ENCODE results near the gene PDGFC. TPM values are rescaled to one million over a fixed set of nuclear protein-coding genes. Genes with fewer than 3 reads are reported as not detected.

The PDGFC gene
- polyA plus RNA-seq, 3 donors = 2.5 to 5.0 (median 4.9) TPM

DNA sequence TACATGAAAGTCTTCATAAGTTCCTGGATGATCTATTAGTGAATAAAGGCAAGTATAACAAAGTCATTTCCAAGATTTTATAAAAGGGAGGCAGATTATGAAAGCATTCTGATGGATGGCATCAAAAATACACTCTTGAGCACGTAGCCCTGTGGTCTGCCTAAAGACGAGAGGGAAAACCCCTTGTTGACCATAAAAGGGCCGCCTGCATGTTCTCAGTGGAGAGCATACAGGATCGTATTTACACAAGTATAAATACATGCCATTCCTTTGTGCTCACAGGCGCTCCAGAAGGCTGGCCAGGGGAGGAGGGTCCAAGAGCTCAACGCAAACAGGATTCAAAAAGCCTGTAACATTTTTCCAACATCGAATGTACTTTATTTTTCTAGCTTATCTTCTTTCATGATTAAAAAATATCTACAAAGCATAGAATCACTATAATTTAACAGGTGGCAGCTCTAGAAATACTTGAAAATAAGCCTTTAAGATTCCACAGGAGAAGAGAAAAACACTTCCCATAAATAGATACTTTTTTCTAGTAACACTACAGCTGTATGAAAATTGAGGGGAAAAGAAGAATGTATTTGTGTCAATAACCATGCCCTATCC lies 29.6 kb downstream of the PDGFC start:
- peaks cover 0 to 4% (median 0%) of the 10 kb centered on the region in 7 donors for H3K9me3 Mint-ChIP-seq
- Histone ChIP-seq H3K27me3 (ENCODE audit: control insufficient read depth in 2 of 2, insufficient read depth in 2 of 2, low read length in 2 of 2) (no peaks in the 10 kb centered on the region), H3K9me3 (replicated peaks in 1 of 2; ENCODE audit: control insufficient read depth in 1 of 2, insufficient read depth in 1 of 2, low read length in 2 of 2) (no peaks in the 10 kb centered on the region), H2AFZ (ENCODE audit: insufficient read depth, low read depth, low read length, poor library complexity, severe bottlenecking) (no peak overlapping the region), H3K79me2 (ENCODE audit: insufficient read depth, low read length) (peaks cover 4% of the 10 kb centered on the region), H3K27ac (ENCODE audit: low read depth in 1 of 2, low read length in 2 of 2) (no peak overlapping the region), H3K4me3 (replicated peaks in 1 of 3; ENCODE audit: low read depth in 2 of 3, low read length in 3 of 3) (no peak overlapping the region), H3K9ac (ENCODE audit: insufficient read depth, low read length, poor library complexity, severe bottlenecking) (no peak overlapping the region), H4K20me1 (ENCODE audit: insufficient read depth, low read length) (no peaks in the 10 kb centered on the region), H3K36me3 (replicated peaks in 1 of 2; ENCODE audit: control insufficient read depth in 1 of 2, insufficient read depth in 2 of 2, low read length in 2 of 2) (no peaks in the 10 kb centered on the region), H3K4me2 (replicated peaks; ENCODE audit: extremely low read depth, low read length, poor library complexity, severe bottlenecking) (no peak overlapping the region), H3K4me1 (ENCODE audit: control insufficient read depth in 1 of 2, insufficient read depth in 2 of 2, low read length in 2 of 2) (peaks cover 24 to 38% of the 10 kb centered on the region in 2 donors)
- intact Hi-C loops (cut with micrococcal nuclease) = loop anchor here in 1 of 2 donors (10.0 kb wide), 1 partner anchor 47 kb away; no protein-coding TSS in a partner anchor
- no peaks in the 10 kb centered on the region for H3K27me3 Mint-ChIP-seq (ENCODE audit: low read depth in 3 of 3)
- H3K4me3 Mint-ChIP-seq = no peak overlapping the region
- H3K36me3 Mint-ChIP-seq = peaks cover 0 to 4% of the 10 kb centered on the region in 2 donors
- TF ChIP-seq, protein P1, sequence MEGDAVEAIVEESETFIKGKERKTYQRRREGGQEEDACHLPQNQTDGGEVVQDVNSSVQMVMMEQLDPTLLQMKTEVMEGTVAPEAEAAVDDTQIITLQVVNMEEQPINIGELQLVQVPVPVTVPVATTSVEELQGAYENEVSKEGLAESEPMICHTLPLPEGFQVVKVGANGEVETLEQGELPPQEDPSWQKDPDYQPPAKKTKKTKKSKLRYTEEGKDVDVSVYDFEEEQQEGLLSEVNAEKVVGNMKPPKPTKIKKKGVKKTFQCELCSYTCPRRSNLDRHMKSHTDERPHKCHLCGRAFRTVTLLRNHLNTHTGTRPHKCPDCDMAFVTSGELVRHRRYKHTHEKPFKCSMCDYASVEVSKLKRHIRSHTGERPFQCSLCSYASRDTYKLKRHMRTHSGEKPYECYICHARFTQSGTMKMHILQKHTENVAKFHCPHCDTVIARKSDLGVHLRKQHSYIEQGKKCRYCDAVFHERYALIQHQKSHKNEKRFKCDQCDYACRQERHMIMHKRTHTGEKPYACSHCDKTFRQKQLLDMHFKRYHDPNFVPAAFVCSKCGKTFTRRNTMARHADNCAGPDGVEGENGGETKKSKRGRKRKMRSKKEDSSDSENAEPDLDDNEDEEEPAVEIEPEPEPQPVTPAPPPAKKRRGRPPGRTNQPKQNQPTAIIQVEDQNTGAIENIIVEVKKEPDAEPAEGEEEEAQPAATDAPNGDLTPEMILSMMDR (IDR thresholded peaks at IDR 0.05) = no peak
- DNase-seq = no peak
- peak overlapping the region in 1 of 7 donors; percentile 36 for H3K27ac Mint-ChIP-seq
- 83% methylated on average over 4 of the region's 7 CpGs for WGBS (ENCODE audit: insufficient coverage)
- peaks cover 39% of the 10 kb centered on the region for H3K4me1 Mint-ChIP-seq

DNA sequence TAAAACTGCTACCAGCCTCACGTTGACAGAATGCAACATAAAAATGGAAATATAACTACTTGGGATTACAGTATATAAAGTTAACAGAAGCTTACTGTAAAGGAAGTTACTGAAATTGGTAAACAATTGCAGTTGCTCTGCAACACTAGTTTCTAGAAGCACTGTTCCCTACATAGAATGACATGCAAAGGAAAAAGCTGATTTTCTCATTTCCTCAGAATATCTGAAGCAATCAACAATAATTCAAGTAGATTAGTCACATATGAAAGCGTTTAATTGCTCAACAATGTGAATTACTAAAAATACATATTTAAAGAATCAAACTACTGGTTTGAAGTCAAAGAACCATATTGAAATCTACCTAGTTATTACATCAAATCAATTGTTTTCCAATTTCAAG lies 31.8 kb downstream of the PDGFC start:
- Mint-ChIP-seq H3K27me3 (ENCODE audit: low read depth in 3 of 3) (no peaks in the 10 kb centered on the region), H3K9me3 (peaks cover 0 to 7% (median 2%) of the 10 kb centered on the region in 7 donors), H3K4me3 (peak overlapping the region in 1 of 2 donors; percentile 56), H3K27ac (peak overlapping the region; percentile 83 to 97 (median 93)), H3K4me1 (peaks cover 20% of the 10 kb centered on the region), H3K36me3 (peaks cover 5 to 7% of the 10 kb centered on the region in 2 donors)
- Histone ChIP-seq H3K9ac (ENCODE audit: insufficient read depth, low read length, poor library complexity, severe bottlenecking) (peak overlapping the region; percentile 19), H3K9me3 (replicated peaks in 1 of 2; ENCODE audit: control insufficient read depth in 1 of 2, insufficient read depth in 1 of 2, low read length in 2 of 2) (peaks cover 0 to 3% of the 10 kb centered on the region in 2 donors), H3K4me3 (replicated peaks in 1 of 3; ENCODE audit: low read depth in 2 of 3, low read length in 3 of 3) (peak overlapping the region in 1 of 3 experiments; percentile 41), H2AFZ (ENCODE audit: insufficient read depth, low read depth, low read length, poor library complexity, severe bottlenecking) (no peak overlapping the region), H3K36me3 (replicated peaks in 1 of 2; ENCODE audit: control insufficient read depth in 1 of 2, insufficient read depth in 2 of 2, low read length in 2 of 2) (no peaks in the 10 kb centered on the region), H3K79me2 (ENCODE audit: insufficient read depth, low read length) (peaks cover 2% of the 10 kb centered on the region), H4K20me1 (ENCODE audit: insufficient read depth, low read length) (no peaks in the 10 kb centered on the region), H3K4me2 (replicated peaks; ENCODE audit: extremely low read depth, low read length, poor library complexity, severe bottlenecking) (peak overlapping the region; percentile 47), H3K27ac (ENCODE audit: low read depth in 1 of 2, low read length in 2 of 2) (peak overlapping the region in 1 of 2 donors; percentile 88), H3K4me1 (ENCODE audit: control insufficient read depth in 1 of 2, insufficient read depth in 2 of 2, low read length in 2 of 2) (peaks cover 13 to 19% of the 10 kb centered on the region in 2 donors), H3K27me3 (ENCODE audit: control insufficient read depth in 2 of 2, insufficient read depth in 2 of 2, low read length in 2 of 2) (no peaks in the 10 kb centered on the region)
- intact Hi-C loops (cut with micrococcal nuclease) = loop anchor here in 1 of 2 donors (10.0 kb wide), 1 partner anchor 45 kb away; no protein-coding TSS in a partner anchor
- peak; percentile 63 to 81 (median 81) for DNase-seq
- TF ChIP-seq, protein P1 (IDR thresholded peaks at IDR 0.05) = no peak
- WGBS (ENCODE audit: insufficient coverage) = no CpG with 5 or more reads among the region's 2 CpGs

Measured in CD14-positive monocyte (primary cell).